Right renal pelvis (tissue), 4 donors: ENCODE results near the gene FAM72D. TPM values are rescaled to one million over a fixed set of nuclear protein-coding genes. Genes with fewer than 3 reads are reported as not detected.
A peak's percentile ranks its signal among the peaks of the same experiment; 100 is the strongest.
"Not testable (repeated sequence)": the region's sequence is repeated elsewhere in the genome, so short reads cannot be mapped to it uniquely, and the experiment has no call there.

Source experiments
- DNase-seq, 4 donors: peaks; one replicate each; pipeline ENCODE4 v3.0.0-alpha.2; 2013; ENCODE audit warnings: low read depth in 4 of 4, low spot score in 3 of 4, missing footprints in 1 of 4
- polyA plus RNA-seq, 4 donors: library from polyadenylated mRNA; unstranded; fragments of 120-200 nt; gene quantifications; one replicate each; pipeline ENCODE4 v1.2.1, GENCODE V29; 2013; ENCODE audit not compliant: insufficient read length in 4 of 4

Gene FAM72D
- polyA plus RNA-seq, 4 donors, result 2.3 to 4.7 (median 2.6) TPM

GRCh38 chr1:145144264-145144913 is 48.6 kb downstream of the FAM72D start:
- not testable (repeated sequence) for DNase-seq

DNA sequence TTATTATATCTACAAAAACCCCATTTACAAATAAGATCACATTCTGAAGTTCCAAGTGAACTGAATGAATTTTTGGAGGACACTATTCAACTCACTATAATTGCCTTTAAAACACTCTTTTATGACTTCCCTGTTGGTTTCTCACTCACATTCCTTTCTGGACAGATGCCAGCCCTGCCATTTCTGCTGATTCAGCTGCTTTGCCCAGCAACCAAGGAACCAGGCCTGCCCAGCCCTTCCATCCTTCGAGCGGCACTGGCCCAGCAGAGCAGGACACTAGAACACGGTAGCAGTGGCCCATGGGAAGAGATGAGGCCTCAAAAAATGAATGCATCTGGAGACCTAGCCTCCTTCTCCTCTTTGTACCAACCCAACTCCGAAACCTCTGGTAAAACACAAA is 50.5 kb downstream of the FAM72D start:
- DNase-seq, result not testable (repeated sequence)

- not testable (repeated sequence) for DNase-seq
These were observed 51.4 kb downstream of the FAM72D start for GRCh38 chr1:145147172-145147571.

DNA sequence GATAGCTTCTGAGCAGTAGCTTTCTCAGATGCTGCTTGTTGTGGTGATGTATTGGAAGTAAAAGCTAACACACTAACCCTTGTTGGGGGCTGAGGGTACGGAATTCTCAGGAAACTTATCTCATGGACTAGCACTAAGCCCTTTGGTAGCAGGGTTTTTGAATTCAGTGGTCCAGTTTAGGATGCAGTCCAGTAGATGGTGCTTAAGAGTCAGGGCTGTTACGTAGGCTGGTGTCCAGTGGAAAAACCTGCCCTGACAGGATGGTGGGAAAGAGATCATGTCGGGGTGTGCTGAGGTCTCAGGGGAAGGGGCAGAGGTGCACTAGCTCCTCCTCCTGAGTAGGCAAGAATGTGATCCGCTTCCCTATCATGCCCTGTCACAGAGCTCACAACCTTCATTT is 59.6 kb downstream of the FAM72D start:
- DNase-seq, result not testable (repeated sequence)

DNA sequence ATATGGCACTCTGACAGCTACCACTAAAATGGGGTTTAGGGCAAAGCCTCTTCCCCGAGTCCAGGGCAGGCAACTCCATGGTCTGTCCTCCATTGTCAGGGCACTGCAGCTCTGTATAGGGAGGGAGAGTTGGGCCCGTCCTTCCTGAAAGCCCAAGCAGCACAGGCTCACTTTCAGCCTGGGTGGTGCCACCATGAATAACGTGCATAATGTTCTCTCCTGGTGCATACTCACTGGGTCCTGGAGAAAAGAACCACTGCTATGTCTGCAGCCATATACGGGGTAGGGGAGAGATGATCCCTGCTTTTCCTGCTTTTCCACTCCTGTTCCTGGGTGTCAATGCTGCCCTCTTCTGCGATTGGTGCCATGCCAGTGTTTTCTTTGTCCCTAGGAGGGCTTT is 60.1 kb downstream of the FAM72D start:
- not testable (repeated sequence) for DNase-seq

DNA sequence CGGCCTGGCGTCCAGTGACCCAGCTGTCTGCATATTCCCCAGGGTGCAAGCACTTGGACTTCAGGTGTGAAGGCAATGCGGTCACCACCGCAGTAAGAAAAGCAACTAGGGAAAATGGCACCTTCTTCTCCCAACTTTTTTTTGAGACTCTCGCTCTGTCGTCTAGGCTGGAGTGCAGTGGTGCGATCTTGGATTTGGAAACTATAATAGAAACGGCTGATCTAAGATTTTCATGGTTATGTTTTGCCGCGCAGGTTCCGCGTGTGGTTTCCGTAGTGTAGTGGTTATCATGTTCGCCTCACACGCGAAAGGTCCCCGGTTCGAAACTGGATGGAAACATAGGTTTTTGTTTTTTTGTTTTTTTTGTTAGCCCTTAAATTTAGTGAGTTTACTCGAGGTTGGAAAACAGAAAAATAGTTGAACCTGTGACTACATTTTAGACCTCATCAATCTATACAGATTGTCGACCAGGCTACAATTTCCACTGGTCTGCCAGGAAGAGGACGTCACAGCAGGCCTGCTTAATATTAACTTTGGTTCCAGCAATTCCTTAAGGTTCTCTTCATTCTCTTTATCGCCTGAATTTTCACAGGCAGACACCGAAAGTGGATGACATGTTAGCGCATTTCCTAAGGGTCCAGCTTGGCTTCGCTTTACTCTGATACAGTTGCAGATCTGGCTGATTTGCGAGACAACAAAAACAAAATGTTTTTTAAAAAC is 61.3 kb downstream of the FAM72D start:
- DNase-seq, result peak; percentile 33 to 49 (median 37)

DNA sequence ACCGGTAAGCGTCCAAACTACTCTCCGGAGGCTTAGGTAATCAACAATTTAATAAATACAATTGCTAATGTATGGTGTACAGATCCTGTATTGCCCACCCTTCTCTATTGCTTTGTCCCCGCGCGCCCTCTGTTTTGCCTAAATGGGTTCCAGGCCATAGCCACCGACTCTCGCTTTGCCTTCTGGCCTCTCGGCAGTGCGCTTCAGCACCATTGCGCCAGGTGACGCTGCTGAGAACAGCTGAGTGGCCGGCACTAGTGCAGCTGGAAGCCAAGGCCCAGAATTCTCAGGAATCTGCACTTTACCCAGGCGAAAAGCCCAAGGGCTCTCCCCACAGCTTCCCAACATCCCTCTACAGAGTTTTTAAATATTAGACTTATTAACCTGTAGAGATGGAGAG is 61.9 kb downstream of the FAM72D start:
- DNase-seq, result not testable (repeated sequence)

GRCh38 chr1:145161046-145161752 is 65.4 kb downstream of the FAM72D start:
- not testable (repeated sequence) for DNase-seq

Other genes with a start within 250 kb of the FAM72D start
- 10 to 100 TPM; 20.6 to 42.2 (median 31.2) TPM for gene SRGAP2B, start 646 bp upstream of the FAM72D start, polyA plus RNA-seq
- gene PPIAL4D, start 146.2 kb downstream of the FAM72D start, polyA plus RNA-seq, result under 1 TPM in 1 of 4 donors, not detected in 3; 0.69 TPM